H1 (cell line): Measurements from ENCODE around the gene CD63.

Source experiments
- CEBPB ChIP-seq: IDR thresholded peaks from 2 replicates; pipeline ENCODE4 v1.6.1; 2012; ENCODE audit warnings: low read depth, low read length
- CREB1 ChIP-seq: IDR thresholded peaks from 2 replicates; pipeline ENCODE4 v1.6.1; 2012; ENCODE audit warnings: inconsistent platforms
- EP300 ChIP-seq, 2 experiments: IDR thresholded peaks; 1 replicate in 1 of 2; 2 replicates in 1 of 2; pipeline ENCODE4 v1.6.1; 2011 to 2012; ENCODE audit warnings: low read depth in 2 of 2, low read length in 2 of 2, mild to moderate bottlenecking in 2 of 2, borderline replicate concordance in 1 of 2, inconsistent platforms in 1 of 2, moderate library complexity in 1 of 2
- HDAC2 ChIP-seq, 2 experiments: fragments of 300-600 bp in 1 of 2; sonication (generic) in 1 of 2; IDR thresholded peaks; 2 replicates each; pipeline ENCODE4 v1.6.1; 2011 to 2012; ENCODE audit warnings: low read depth in 2 of 2, low read length in 2 of 2, mild to moderate bottlenecking in 2 of 2, moderate library complexity in 2 of 2, borderline replicate concordance in 1 of 2, inconsistent platforms in 1 of 2
- JUN ChIP-seq: IDR thresholded peaks from 2 replicates; pipeline ENCODE4 v1.6.1; 2011; ENCODE audit warnings: low read depth, mild to moderate bottlenecking, improper control_type of control experiment, low read length
- POLR2A ChIP-seq, 2 experiments: IDR thresholded peaks; 1 replicate in 1 of 2; 2 replicates in 1 of 2; pipeline ENCODE4 v1.6.1; 2011; ENCODE audit warnings: low read depth in 2 of 2, low read length in 2 of 2, mild to moderate bottlenecking in 2 of 2; ENCODE audit errors: control extremely low read depth in 1 of 2
- POLR2AphosphoS5 ChIP-seq: IDR thresholded peaks from 2 replicates; pipeline ENCODE4 v1.6.1; 2011; ENCODE audit warnings: low read depth, low read length
- RFX5 ChIP-seq: IDR thresholded peaks from 2 replicates; pipeline ENCODE4 v1.6.1; 2011; ENCODE audit warnings: low read depth, low read length, improper control_type of control experiment, borderline replicate concordance
- RXRA ChIP-seq: IDR thresholded peaks from 2 replicates; pipeline ENCODE4 v1.6.1; 2011; ENCODE audit warnings: low read depth, mild to moderate bottlenecking, low read length, moderate library complexity; ENCODE audit not compliant: insufficient read depth
- SP1 ChIP-seq: IDR thresholded peaks from 2 replicates; pipeline ENCODE4 v1.6.1; 2011; ENCODE audit warnings: low read depth, low read length
- TAF1 ChIP-seq: IDR thresholded peaks from 2 replicates; pipeline ENCODE4 v1.6.1; 2011; ENCODE audit warnings: mild to moderate bottlenecking, low read depth, low read length
- TF ChIP-seq, protein P1 (sequence below), 3 experiments: IDR thresholded peaks; 1 replicate in 2 of 3; 2 replicates in 1 of 3; pipeline versions ENCODE4 v1.5.1 to v1.6.1; 2011; ENCODE audit warnings: low read length in 3 of 3, mild to moderate bottlenecking in 3 of 3, inconsistent platforms in 2 of 3, low read depth in 1 of 3, moderate library complexity in 1 of 3; ENCODE audit not compliant: insufficient read depth in 1 of 3; ENCODE audit errors: control extremely low read depth in 1 of 3
- TF ChIP-seq, protein P2 (sequence below): IDR thresholded peaks from 2 replicates; pipeline ENCODE4 v1.6.1; 2011; ENCODE audit warnings: low read length, improper control_type of control experiment
- TF ChIP-seq, protein P3 (sequence below): IDR thresholded peaks from 2 replicates; pipeline ENCODE4 v1.6.1; 2012; ENCODE audit warnings: low read length, inconsistent platforms

DNA sequence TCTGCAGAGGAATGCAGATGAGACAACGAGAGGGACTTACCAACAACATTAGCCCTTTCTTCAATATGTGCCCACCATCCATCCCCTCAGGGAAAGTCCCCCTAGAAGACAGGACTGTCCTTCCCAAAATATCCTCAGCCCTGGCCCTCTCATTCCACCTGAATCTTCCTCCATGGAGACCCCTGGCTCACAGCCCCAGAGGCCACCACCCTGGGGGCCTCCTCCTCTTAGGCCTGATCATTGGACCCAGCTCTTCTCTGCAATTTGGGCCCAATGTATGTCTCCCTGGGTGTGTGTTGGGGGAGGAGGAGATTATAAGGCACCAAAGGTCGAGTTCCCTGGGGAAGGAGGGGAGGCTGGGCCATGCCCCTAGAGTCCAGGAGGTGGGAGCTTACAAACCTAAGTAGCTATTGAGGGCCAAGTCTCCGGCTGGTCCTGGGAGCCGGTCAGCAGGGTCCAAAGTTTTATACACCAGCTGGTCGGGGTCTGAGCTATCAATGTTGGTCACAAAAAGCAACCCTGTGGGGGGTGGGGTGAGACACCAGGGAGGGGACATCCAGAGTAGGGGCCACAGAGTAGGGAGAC lies 29.2 kb downstream of the CD63 start:
- TF ChIP-seq HDAC2 (IDR thresholded peaks at IDR 0.05; ENCODE audit: borderline replicate concordance in 1 of 2, low read depth in 2 of 2, low read length in 2 of 2) (no peak), CREB1 (no peak), SP1 (no peak), POLR2AphosphoS5 (no peak), EP300 (IDR thresholded peaks at IDR 0.05; ENCODE audit: borderline replicate concordance in 1 of 2, low read depth in 2 of 2, low read length in 2 of 2) (no peak), JUN (no peak), TAF1 (no peak), RXRA (no peak), RFX5 (no peak), CEBPB (no peak), POLR2A (IDR thresholded peaks at IDR 0.05; ENCODE audit: control extremely low read depth in 1 of 2, low read depth in 2 of 2, low read length in 2 of 2) (no peak)
- TF ChIP-seq, protein P1, sequence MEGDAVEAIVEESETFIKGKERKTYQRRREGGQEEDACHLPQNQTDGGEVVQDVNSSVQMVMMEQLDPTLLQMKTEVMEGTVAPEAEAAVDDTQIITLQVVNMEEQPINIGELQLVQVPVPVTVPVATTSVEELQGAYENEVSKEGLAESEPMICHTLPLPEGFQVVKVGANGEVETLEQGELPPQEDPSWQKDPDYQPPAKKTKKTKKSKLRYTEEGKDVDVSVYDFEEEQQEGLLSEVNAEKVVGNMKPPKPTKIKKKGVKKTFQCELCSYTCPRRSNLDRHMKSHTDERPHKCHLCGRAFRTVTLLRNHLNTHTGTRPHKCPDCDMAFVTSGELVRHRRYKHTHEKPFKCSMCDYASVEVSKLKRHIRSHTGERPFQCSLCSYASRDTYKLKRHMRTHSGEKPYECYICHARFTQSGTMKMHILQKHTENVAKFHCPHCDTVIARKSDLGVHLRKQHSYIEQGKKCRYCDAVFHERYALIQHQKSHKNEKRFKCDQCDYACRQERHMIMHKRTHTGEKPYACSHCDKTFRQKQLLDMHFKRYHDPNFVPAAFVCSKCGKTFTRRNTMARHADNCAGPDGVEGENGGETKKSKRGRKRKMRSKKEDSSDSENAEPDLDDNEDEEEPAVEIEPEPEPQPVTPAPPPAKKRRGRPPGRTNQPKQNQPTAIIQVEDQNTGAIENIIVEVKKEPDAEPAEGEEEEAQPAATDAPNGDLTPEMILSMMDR (IDR thresholded peaks at IDR 0.05; ENCODE audit: control extremely low read depth in 1 of 3, insufficient read depth in 1 of 3, low read depth in 1 of 3, low read length in 3 of 3): no peak
- TF ChIP-seq, protein P2, sequence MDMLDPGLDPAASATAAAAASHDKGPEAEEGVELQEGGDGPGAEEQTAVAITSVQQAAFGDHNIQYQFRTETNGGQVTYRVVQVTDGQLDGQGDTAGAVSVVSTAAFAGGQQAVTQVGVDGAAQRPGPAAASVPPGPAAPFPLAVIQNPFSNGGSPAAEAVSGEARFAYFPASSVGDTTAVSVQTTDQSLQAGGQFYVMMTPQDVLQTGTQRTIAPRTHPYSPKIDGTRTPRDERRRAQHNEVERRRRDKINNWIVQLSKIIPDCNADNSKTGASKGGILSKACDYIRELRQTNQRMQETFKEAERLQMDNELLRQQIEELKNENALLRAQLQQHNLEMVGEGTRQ: no peak
- TF ChIP-seq, protein P3, sequence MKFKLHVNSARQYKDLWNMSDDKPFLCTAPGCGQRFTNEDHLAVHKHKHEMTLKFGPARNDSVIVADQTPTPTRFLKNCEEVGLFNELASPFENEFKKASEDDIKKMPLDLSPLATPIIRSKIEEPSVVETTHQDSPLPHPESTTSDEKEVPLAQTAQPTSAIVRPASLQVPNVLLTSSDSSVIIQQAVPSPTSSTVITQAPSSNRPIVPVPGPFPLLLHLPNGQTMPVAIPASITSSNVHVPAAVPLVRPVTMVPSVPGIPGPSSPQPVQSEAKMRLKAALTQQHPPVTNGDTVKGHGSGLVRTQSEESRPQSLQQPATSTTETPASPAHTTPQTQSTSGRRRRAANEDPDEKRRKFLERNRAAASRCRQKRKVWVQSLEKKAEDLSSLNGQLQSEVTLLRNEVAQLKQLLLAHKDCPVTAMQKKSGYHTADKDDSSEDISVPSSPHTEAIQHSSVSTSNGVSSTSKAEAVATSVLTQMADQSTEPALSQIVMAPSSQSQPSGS: no peak
